Dermis microvascular lymphatic vessel endothelial cell (primary cell): ENCODE results near the gene EFTUD2. TPM values are rescaled to one million over a fixed set of nuclear protein-coding genes. Genes with fewer than 3 reads are reported as not detected.
A peak's percentile ranks its signal among the peaks of the same experiment; 100 is the strongest.

ENCODE experiments used
- DNase-seq, 2 donors: peaks; one replicate each; pipeline versions ENCODE4 v3.0.0 to v3.0.0-alpha.2; 2010; ENCODE audit warnings: low read depth in 2 of 2
- total RNA-seq: library from RNA; depleted of rRNA; stranded (reverse); fragments of >200 nt; gene quantifications from 2 replicates; pipeline ENCODE4 v1.2.1, GENCODE V29; 2014

EFTUD2 gene
- total RNA-seq, 1 donor from 2014 or later = 145 TPM

GRCh38 chr17:44925731-44926697 is 26.8 kb upstream of the EFTUD2 start:
- no peak for DNase-seq

DNA sequence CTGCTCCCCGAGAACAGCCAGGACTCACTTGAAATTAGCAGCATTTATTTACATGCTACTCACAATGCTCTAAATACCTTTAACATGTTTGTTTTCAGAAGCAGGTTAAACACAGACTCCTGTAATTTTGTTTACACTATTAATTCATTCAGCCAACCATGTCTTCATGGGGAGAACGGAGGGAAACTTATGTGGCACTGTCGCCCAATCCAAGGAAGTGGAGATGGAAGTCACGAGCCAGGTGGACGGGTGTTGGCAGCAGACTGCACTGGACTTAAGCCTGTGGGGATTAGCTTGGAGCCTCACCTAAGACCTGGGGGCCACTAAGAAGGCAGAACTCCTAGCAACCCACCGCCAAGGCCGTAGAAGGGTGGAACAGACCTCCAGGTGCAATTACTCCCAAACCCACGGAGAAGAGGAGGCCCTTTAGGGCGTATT is 24.9 kb upstream of the EFTUD2 start:
- no peak for DNase-seq

GRCh38 chr17:44922746-44923470 is 23.7 kb upstream of the EFTUD2 start:
- no peak for DNase-seq

- no peak for DNase-seq
Measured at GRCh38 chr17:44922136-44922535, 22.9 kb upstream of the EFTUD2 start.

DNA sequence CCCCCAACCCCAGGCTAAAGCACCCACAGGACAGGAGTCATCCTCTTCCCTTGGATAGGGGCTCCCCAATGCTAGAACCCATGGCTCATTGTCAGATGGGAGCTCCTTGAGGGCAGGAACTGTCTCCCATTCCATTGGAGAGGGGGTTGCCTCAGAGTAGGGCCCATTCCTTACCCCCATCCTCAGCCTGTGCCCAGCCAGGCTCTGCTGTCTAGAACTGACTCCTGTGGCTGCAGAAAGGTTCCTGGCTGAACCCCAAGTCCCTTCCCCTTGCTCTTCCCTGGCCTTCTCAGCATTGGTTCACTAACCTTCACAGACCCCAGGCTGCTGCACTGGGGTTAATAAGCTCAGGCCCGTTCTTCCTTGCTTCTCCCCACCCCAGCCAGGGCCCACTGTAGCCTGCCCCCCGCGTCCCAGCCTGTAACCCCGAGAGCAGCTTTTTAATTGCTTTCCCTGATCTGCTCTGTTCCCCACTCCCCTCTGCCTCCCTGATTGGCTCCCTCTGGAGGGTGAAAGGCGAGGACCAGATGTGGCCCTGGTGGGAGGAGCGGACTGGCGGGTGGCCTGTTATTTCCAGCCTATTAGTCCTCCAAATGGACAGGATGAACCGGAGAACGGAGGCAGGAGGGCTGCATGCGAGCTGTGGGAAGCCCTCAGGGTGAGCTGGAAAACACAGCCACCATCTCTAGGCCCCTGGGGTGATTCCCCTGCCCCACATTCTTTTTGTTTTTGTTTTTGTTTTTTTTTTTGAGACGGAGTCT is 22.1 kb upstream of the EFTUD2 start:
- DNase-seq = no peak

DNA sequence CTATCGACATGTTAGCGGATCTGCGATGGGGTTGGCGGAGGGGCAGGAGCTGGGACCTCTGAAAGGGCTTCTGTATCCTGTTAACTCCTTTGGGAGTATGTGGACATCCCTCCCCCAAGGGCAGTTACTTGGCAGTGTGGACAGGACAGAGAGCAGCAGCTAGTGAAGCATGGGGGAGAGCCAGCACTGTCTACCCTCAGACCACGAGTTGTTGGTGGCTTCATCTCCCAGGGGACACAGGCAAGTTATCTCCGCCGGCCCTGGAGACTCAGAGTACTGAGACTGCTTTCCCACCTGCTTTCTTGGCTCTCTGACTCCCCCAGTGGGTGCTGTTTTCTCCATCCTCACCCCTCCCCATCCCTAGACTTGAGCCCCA is 21.3 kb upstream of the EFTUD2 start:
- no peak for DNase-seq

- peak; percentile 72 to 85 for DNase-seq
Measured at GRCh38 chr17:44919885-44920564, 20.8 kb upstream of the EFTUD2 start.

DNA sequence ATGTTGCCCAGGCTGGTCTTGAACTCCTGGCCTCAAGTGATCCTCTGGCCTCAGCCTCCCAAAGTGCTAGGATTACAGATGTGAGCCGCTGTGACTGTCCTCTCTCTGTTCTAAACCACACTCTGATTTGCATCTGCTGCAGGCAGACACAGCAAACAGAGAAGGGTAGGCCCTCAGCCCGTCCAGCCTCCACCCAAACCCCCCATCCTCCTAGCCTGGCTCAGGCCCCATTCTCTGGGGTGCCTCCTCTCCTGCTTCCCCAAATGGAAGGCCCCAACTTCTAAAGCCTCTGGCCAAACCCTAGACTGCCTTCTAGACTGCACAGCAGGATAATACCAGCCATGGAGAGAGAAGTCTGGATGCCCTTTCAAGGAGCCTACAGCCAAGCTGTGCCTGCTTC is 20.2 kb upstream of the EFTUD2 start:
- no peak for DNase-seq

- DNase-seq = no peak
Measured at GRCh38 chr17:44918006-44918405, 18.8 kb upstream of the EFTUD2 start.

DNA sequence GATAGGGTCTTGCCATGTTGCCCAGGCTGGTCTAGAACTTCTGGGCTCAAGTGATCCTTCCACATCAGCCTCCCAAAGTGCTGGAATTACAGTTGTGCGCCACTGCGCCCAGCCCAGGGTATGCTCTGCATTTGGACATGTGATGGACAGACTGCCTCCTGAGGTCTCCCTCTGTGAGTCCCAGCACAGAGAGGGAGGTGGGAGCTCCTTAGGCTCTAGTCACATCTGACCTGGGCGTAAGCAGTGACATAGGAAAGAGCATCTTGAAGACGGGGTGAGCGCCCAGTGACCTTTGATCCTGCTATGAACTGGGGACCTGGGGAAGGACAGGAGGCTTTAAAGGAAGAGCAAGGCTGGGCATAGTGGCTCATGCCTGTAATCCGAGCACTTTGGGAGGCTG is 18.2 kb upstream of the EFTUD2 start:
- no peak for DNase-seq

GRCh38 chr17:44916781-44917241 is 17.6 kb upstream of the EFTUD2 start:
- DNase-seq = peak in 1 of 2 donors; percentile 41

GRCh38 chr17:44915862-44916780 is 16.9 kb upstream of the EFTUD2 start:
- no peak for DNase-seq

GRCh38 chr17:44915321-44915726 is 16.1 kb upstream of the EFTUD2 start, which contains the start of gene GFAP:
Gene GFAP (minus strand): TSS chr17:44915500. CDS start chr17:44915486, 14 bp downstream.
- DNase-seq = no peak

GRCh38 chr17:44914698-44915271 is 15.5 kb upstream of the EFTUD2 start:
- no peak for DNase-seq

GRCh38 chr17:44914148-44914547 is 14.9 kb upstream of the EFTUD2 start:
- no peak for DNase-seq

- no peak for DNase-seq
Measured at GRCh38 chr17:44913676-44914075, 14.4 kb upstream of the EFTUD2 start.

DNA sequence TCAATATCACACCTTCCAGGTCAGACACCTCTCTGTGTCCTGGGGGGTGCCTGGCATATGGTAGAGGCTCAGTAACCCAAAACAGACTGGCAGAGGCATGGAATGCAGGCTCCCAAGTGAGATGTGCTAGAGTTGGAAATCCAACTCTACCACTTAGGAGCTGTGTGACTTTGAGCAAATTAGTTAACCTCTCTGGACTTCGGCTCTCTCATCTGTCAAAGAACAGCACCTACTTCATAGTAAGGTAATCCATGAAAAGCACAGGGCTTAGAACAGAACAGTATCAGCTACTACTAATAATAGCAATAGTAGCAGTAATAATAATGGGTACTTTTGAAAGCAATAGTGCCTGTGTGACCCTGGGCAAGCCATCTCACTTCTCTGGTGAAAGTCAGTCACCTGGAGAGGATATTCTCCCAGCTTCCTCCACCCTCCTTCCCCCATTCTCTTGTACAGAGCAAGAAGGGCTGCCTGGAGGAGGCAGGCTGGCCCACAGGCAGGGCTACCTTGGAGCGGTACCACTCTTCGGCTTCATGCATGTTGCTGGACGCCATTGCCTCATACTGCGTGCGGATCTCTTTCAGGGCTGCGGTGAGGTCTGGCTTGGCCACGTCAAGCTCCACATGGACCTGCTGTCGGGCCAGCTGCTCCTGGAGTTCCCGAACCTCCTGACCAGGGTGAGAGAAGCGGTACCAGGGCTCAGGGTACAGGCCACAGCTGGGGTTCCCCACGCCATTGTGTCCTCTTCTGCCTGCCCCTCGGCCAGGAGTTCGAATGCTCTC is 13.7 kb upstream of the EFTUD2 start:
- no peak for DNase-seq

DNA sequence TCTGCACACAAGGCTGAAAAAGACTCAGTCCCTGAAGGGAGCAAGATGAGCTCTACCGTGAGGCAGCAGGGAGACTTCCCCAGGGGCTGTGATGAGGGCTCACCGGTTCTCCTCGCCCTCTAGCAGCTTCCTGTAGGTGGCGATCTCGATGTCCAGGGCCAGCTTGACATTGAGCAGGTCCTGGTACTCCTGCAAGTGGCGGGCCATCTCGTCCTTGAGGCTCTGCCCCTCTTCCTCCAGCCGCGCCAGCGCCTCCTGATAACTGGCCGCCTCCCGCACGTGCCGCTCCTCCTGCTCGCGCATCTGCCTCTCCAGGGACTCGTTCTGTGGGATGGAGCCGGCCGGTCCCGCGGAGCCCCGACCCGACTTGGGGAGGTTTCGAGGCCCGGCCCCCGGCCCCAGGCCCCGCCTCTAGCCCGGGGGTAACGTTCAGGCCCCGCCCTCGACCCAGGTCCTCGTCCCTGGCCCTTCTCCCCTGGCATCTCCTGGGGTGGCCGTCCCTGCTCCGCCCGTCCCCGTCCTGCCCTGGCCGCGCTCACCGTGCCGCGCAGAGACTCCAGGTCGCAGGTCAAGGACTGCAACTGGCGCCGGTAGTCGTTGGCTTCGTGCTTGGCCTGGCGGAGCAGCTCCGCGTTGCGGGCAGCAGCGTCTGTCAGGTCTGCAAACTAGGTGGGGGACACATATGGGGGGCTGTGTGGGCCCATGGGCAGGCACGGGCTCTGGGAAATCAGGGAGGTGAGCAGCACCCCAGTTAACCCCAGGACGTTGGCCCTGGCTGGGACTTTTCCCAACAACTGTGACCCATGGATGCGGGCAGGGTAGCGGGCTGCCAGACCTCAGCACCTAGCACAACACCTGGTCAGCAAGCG is 12.1 kb upstream of the EFTUD2 start:
- DNase-seq = peak in 1 of 2 donors; percentile 45
